NCI-H446 (cell line): ENCODE results near the gene RBM4B.
A peak's percentile ranks its signal among the peaks of the same experiment; 100 is the strongest.
"Not testable (repeated sequence)": the region's sequence is repeated elsewhere in the genome, so short reads cannot be mapped to it uniquely, and the experiment has no call there.

Experiments
- DNase-seq, 2 experiments: peaks; one replicate each; lab custom pipeline; 2025; lab: John Stamatoyannopoulos, UW

The RBM4B gene

GRCh38 chr11:66641834-66642233, 35.9 kb downstream of the RBM4B start:
- no peak for DNase-seq

GRCh38 chr11:66639814-66640340, 37.8 kb downstream of the RBM4B start:
- not testable (repeated sequence) for DNase-seq

GRCh38 chr11:66639066-66639813, 38.4 kb downstream of the RBM4B start:
- DNase-seq, result no peak

GRCh38 chr11:66638177-66639065, 39.3 kb downstream of the RBM4B start, which contains the start of gene RBM4:
TSS of gene RBM4 (plus strand) at chr11:66638703. CDS start at chr11:66639712, 1,009 bp downstream.
- DNase-seq, result peak; percentile 99 to 100

- no peak for DNase-seq
Observed at GRCh38 chr11:66637557-66638176, 40.0 kb downstream of the RBM4B start.

- no peak for DNase-seq
Observed at GRCh38 chr11:66636411-66636810, 41.3 kb downstream of the RBM4B start.

- DNase-seq, result no peak
Observed at GRCh38 chr11:66632952-66633351, 44.7 kb downstream of the RBM4B start.

- no peak for DNase-seq
Observed at GRCh38 chr11:66631883-66632282, 45.8 kb downstream of the RBM4B start.

GRCh38 chr11:66629356-66629755, 48.3 kb downstream of the RBM4B start:
- no peak for DNase-seq

GRCh38 chr11:66628061-66628603, 49.6 kb downstream of the RBM4B start:
- DNase-seq, result no peak

GRCh38 chr11:66626926-66627325, 50.8 kb downstream of the RBM4B start:
- no peak for DNase-seq

GRCh38 chr11:66626382-66626781, 51.3 kb downstream of the RBM4B start:
- DNase-seq, result no peak

GRCh38 chr11:66625752-66626149, 51.9 kb downstream of the RBM4B start:
- no peak for DNase-seq

GRCh38 chr11:66625041-66625751, 52.5 kb downstream of the RBM4B start:
- DNase-seq, result no peak

- DNase-seq, result no peak
Observed at GRCh38 chr11:66624450-66624849, 53.2 kb downstream of the RBM4B start.

- no peak for DNase-seq
Observed at GRCh38 chr11:66619080-66619554, 58.6 kb downstream of the RBM4B start.

GRCh38 chr11:66617155-66617834, 60.4 kb downstream of the RBM4B start:
- no peak for DNase-seq

- DNase-seq, result peak; percentile 98 to 100
Observed at GRCh38 chr11:66616379-66617154, 61.1 kb downstream of the RBM4B start, which contains the start of gene RBM14. TSS of gene RBM14 (plus strand) at chr11:66616630. CDS start at chr11:66616721, 91 bp downstream.
